HG03457 (cell line): ENCODE results near the gene APBA2.

Experiments used
- ATAC-seq: cut with Tn5 transposase; IDR thresholded peaks from one replicate; pipeline ENCODE4 v1.9.1; 2021; ENCODE audit warnings: moderate number of reproducible peaks; ENCODE audit not compliant: unreplicated experiment

APBA2 gene

DNA sequence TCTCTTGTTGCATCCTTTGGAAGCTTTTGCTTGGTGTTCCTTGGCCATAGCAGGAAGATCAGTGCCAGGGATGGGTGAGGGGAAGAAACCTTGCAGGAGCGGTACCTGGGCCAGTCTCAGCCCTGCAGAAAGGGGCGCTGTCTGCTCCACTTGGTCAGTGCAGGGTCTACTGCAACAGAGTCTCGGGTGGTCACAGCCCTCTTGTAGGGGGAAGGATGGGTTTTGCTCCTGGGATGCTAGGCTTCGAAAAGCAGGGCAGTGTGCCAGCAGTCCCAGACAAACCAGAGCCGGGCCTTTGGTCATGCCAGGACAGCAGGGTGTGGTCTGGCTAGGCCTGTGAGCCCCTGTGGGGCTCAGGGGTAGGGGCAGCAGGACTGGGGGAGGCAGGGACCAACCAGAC is 186.7 kb downstream of the APBA2 start:
- no peak for ATAC-seq

DNA sequence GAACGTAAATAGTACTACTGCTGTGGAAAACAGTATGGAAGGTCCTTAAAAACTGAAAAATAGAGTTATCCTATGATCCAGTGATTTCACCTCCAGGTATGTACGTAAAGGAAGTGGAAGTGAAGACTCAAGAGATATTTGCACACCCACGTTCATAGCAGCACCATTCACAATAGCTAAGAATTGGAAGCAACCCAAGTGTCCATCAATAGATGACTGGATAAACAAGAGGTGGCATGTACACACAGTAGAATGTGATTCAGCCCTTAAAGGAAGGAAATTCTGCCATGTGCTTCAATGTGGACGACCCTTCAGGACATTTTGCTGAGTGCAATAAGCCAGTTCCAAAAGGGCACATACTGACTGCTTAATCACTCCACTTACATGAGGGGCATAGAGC is 188.3 kb downstream of the APBA2 start:
- no peak for ATAC-seq

DNA sequence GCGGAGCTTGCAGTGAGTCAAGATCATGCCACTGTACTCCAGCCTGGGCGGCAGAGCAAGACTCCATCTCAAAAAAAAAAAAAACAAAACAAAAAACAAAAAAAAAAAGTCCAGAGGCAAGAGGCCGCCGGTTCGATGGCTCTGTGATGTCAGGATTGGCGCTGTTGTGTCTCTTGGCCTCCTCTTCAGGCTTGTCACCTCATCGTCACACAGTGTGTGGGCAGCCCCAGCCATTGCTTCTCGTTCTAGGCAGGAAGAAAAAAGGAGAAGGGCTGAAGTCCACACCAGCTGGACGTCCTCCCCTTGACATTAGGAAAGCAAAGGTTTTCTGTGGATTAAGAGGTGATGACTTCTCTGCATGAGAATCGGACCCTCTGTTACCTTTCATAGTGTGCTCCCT is 192.8 kb downstream of the APBA2 start:
- ATAC-seq: no peak

DNA sequence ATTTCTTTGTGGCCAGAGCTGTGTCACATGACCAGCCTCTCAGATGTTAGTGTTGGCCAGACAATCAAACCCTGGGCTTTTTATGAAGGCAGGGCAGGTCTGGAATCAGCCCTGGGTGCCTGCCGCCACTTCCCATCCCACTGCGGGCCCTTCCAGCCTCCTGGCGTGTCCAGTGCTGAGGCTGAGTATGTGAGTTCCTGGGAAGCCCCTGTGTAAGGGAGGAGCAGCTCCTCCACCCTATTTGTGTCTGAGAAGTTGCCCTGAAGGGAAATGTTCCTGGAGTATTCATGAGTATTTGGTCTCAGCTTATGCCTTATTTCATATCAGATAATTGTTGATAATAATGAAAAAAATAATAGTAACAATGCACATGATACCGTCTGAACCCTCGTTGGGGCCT is 193.7 kb downstream of the APBA2 start:
- ATAC-seq: no peak

DNA sequence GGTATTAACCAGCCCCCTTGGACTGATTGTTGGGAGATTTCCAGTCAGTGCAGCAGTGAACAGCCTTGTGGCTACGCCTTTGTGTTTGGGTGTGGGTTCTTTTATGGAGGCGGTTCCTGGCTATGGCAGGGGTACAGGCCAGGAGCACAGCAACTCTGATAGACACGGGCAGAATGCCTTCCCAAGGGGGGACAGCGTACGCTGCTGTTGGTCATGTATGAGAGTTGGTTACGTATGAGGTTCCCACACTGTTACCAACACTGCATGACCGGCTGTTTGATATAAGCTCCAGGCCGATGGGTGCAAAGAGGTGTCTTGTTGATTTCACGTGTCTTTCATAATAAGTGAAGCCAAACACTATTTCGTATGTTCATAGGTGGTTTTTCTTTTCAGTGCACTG is 196.0 kb downstream of the APBA2 start:
- ATAC-seq: no peak

DNA sequence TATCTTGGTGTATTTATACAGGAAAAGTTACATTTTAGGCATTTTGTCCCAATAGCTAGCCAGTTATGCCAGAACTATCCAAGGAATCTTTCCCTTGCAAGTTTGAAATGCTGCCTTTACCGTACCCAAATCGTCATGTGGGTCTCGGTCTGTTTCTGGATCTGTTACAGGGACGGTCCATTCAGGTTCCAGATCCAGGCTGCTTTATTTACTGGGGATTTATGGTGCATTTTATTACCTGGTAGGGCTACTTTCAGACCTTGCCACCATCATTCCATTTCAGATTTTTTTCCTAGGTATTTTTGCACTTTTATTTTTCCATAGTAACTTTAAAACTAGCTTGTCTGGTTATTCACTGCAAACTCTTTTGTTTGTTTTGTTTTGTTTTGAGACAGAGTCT is 197.4 kb downstream of the APBA2 start:
- no peak for ATAC-seq

DNA sequence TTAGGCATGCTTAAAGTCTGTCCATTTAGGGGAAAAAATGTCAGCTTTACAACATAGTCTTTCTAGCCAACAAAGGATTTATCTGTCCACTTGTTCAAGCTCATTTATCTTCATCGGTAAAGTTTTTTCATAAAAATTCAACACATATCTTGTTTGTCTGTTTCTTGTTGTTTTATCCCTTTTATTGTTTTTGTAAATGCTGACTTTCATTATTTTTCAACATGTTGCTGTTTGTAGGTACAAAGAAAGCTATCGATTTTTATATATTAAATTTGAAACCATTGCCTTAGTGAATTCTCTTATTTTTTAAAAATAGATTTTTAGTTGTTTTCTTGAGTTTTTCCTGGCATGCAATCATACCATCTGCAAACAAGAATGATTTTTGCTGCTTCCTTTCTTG is 198.1 kb downstream of the APBA2 start:
- ATAC-seq: no peak

DNA sequence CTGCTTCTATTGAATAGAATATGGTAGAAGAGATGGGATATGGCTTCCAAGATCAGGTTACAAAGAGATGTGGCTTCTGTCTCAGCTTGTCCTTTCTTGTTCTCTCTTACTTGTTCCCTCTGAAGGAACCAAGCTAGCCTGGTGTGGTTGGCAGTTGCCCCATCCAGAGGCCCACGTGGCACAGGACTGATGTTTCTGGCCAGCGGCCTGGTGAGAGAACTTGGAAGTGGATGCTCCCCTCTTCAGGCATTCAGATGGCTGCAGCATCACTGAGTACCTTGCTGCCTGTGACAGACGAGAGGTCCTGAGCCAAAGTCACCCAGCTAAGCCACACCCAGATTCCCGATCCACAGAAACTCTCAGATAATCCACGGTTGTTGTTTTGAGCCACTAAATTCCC is 200.2 kb downstream of the APBA2 start:
- no peak for ATAC-seq

DNA sequence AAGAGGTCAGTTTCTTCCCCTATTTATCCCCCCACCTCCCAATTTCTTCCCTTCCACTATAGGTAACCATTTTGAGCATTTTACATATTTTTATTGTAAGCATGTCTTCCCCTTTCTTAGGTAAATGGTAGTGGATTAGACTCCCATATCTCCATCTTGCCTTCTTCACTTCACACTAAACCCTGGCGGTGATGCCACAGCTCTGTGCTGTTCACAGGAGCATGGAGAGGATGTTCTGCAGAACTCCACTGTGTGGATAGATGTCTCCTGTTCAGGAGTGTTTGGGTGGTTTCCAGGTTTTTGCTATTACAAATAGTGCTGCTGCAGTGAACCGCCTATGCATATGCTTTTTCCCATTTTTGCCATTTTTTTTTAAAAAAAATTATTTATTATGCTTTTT is 201.1 kb downstream of the APBA2 start:
- no peak for ATAC-seq

DNA sequence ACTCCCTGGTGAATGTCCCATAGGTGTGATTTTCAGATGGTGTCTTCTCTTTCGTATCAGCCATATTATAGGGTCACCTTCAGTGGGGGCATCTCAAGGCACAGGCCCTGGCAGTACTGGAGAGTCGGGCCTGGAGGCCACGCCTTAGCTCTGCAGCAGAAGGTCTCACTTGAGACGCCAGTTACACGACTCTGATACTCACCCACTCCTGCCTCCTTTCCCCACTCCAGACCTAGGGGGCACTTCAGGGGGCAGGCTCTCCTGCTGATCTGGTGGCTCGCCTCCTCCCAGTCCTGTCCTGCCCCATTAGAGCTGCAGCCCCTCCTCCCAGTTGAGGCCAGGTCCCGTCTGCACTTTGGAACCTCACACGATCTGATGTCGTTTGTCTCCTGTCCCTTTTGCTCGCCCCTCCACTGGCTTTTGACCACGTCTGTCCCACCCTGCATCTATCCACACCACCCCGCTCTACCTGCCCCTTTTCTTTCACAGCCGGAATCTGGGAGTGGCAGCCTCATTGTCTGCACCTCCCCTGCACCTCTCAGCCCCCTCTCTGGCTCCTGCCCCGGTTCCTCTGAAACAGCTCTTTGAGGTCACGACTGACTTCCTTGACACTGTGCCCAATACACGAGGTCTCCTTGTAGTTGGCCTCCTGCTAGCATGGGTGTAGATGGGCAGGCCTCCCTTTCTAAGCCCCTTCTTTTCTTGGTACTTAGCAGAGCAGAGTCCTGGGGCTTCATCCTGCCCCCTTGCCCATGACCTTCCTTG is 201.9 kb downstream of the APBA2 start:
- ATAC-seq: no peak

DNA sequence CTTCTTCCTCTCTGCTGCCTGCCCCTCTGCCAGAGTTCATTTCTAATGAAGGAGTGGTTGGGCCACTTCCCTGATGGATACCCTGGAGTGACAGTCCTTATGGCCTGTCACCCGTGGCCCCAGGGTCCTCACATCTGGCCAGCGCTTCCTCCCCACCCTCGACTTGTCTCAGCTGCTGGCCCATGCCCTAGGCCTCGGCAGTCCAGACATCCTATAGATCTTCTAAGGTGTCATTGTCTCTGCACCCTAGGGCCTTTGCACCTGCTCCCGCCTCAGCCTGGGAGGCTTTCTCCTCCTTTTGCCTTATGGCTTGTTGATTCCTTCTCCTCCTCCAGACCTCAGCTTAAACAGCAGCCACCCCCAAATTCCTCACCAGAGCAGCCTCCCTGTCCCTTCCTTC is 202.9 kb downstream of the APBA2 start:
- ATAC-seq: no peak

DNA sequence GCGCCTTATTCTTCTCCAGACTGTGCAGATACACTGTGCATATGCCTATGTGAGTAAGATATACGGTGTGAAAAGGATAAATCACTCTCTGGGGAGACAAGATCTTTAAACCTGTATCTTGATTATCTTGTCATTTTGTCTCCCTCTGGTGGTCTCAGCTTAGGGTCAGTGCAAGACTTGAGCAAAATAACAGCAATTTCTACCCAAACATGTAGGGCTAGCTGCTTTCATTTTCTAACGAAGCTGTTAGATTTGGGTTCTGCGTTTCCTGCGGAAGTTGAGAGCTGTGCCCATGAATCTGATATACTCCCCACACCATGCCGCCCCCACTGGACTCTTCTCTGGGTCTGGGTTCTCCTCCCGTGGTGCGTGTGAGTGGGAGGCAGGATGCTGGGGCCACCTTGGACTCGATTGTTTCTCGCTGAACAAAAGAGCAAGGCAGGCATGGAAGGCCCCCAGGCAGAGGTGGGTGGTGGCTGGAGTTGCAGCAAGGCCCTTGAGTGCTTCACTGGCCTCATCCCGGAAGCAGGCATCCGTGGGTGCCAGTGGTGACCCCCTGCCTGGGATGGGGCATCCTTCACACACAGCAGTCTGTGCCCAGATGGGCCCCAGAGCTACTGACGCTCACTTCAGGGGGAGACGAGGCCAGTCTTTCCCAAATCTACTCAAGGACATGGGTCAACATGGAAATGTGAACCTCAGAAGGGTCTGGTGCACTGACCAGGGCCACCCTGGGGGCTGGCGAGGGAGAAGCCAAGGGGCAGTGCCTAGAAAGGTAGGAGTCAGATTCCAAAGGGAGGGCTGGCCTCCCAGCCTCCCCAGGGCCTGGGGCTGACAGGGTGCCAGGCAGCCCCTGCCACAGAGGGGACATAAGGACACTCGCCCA is 204.2 kb downstream of the APBA2 start:
- ATAC-seq: no peak

DNA sequence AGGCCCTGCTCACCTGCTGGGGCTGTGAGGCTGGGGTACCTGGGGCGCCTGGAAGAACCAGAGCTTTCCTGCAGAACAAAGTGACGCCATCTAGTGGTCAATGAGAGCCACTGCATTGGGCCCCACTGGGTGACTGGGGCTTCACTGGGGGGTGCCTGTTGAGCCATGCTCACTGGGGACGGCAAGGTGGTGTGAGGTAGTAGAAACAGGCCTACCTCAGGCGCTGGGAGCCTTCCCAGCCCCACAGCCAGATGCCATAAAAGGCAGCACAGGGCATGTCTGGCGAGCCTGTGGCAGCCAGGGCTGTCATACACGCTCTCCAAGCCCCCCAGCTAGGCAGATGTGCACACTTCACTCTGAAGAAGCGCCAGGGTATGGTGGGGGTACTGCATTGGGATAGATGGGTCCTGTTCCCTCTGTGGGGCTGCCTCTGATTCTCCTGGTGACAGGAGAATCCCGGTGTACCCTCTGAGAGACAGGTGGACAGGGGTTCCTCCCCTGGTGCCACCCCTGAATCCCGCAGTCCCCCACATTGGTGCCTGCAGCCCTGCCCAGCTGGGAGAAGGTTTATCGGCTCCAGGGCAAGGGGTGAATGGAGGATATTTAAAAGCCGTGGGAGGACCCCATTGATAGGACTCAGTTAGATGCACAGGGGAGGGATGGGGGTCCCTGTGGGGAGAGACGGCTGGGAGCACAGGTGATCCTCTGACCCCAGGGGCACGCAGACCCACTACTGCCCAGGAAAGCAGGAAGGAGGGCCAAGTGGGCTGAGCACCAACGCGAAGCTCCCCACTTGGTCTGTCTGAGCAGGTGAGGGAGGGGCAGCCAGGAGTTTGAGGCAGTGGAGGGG is 205.1 kb downstream of the APBA2 start:
- ATAC-seq: no peak

DNA sequence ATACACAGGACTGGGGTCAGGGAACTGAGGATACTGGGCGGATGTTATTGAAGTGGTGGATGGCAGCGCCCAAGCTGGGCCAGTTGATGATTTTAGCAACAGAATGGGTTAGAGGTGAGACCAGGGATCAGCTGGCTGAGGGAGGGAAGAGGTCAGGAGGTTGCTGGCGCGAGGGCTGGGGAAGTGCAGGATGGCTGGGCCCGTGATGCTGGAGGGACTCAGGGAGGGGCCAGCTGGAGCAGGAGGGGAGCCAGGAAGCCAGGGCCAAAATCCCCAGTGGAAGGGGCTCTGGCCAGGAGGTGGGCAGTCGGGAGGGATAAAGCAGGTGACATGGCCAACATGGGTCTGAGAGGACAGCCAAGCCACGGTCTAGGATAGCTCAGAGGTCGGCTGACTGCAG is 205.9 kb downstream of the APBA2 start:
- no peak for ATAC-seq

DNA sequence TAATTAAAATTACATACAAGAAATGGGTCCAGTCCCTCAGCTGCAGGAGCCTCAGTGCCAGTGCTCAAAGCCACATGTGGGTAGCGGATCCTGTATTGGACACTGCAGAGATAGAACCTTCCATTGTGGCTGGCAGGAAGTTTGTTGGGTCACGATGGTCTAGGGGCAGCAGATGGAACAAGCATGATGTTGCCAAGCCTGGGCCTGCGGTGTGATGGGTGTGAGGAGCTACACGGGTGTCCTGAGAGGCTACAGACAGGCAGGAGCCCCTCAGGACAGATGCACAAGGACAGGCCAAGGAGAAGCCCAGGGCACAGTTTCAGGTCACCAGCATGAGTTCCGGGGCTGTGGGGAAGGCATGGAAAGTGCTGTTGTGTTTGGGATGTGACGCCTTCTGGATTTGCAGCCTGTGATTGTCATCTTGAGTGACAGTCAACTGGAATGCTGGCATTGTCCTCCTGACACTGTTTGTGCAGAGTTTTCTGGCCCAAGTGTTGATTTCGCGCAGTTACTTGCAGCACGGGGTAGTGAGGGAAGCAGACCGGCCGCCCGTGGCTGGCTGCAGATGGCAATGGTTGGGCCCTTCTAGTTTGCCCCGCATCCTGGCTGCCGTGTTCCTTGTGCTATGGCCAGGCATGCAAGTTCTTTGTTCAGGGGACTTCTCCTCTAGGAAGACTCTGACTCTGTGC is 206.7 kb downstream of the APBA2 start:
- no peak for ATAC-seq

DNA sequence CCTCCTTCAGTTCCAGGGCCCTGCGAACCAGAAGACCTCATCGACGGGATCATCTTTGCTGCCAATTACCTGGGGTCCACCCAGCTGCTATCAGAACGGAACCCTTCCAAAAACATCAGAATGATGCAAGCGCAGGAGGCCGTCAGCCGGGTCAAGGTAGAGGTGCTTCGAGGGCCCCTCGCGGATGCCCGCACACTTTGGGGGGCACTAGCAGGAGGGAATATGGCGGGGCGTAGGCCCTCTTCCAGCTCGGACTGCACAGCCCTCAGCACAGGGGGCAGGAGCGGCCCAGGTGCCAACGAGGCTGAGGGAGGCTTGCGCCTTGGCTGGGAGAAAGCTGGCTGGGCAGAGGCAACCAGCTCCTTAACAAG is 207.3 kb downstream of the APBA2 start:
- ATAC-seq: no peak

DNA sequence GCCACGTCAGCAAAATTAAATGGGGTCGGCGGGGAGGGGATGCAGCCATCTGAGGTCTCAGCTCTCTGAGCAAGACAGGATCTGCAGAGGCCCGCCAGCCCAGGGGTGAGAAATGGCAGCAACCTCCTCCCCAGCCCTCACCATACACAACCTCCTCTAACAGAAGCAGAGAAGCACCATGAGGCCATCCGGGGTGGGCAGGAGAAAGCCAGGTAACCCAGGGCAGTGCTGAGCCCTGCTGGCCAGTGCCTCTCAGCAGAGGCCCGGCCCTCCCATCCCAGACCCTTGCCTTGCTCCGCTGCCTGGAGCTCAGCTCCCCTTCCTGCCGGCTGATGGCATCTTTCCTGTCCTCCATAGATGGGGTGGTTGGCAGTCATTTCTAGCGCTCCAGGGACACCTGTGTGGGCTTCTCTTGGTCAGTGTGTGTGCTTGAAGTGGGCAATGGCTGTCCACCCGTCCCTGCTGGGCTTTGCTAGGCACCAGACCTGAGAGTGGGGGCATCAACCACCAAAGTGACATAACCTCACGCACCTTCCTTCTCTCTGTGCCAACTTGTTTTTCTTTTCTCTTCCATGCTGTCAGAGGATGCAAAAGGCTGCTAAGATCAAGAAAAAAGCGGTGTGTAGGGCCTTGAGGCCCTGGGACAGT is 208.0 kb downstream of the APBA2 start:
- ATAC-seq: no peak

DNA sequence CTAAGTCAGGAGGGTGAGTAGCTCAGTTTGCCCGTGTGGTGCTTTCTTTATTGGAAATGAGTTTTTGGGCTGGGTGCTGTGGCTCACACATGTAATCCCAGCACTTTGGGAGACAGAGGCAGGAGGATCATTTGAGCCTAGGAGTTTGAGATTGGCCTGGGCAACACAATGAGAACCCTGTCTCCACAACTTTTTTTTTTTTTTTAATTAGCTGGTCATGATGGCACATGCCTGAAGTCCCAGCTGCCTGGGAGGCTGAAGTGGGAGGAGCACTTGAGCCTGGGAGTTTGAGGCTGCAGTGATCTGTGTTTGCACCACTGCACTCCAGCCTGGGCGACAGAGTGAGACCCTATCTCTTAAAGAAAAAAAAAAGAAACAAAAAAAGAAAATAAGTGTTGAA is 208.9 kb downstream of the APBA2 start:
- ATAC-seq: no peak

DNA sequence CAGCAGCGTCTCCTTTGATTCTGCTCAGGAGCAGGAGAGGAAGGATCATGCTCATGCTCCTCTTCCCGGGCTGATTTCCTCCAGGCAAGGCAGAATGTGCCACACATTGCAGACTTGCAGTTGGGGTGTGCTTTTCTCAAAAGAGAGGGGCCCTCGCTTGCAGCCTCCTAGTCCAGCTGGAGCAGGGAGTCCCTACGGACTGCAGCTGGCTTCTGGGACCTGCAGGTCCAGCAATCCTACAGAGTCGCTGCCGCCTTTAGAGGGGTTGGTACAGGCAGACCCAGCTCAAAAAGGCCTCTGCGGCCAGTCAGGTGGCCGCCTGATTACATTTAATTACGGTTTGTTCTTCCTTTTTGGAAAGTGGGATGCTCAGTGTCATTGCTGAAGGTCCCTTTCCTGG is 210.0 kb downstream of the APBA2 start:
- ATAC-seq: no peak

DNA sequence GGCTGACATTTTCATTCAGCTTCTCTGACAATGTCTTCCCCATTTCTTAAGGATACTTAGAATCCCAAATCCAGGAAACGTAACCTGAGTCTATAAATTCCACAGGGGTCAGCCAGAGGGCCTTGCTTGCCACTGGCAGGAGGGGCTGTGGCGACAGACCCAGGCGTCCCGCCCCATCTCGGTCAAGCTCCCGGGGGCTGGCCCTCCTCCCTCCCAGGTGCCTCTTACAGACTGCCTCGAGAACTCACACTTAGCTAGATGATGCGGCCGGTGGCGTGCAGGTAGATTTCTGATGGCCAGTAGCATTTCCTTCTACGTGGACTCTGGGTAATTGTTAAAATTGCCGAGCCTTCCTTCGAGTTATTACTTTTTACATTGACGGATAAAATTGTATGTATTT is 211.4 kb downstream of the APBA2 start:
- ATAC-seq: no peak
